K562 (cell line): ENCODE results near the gene C4orf46. TPM values are rescaled to one million over a fixed set of nuclear protein-coding genes. Genes with fewer than 3 reads are reported as not detected.

Experiments
- ATAC-seq: fragments of 200-7000 bp; cut with Tn5 transposase; 3 replicates; pipeline ENCODE4 v1.9.1; 2020; ENCODE audit warnings: moderate library complexity
- BruUV-seq: library from RNA; stranded (reverse); fragments of 400-500 nt; replicated peaks from 2 replicates; lab custom pipeline; 2021; lab: Mats Ljungman, UMichigan
- CTCF ChIA-PET: fragments of 300-600 bp; formaldehyde crosslinking; extraction: SDS; loops from one replicate; lab custom pipeline; 2021; ENCODE audit warnings: low intra/inter-chr PET ratio; lab: Yijun Ruan, JAX
- POLR2A ChIA-PET: fragments of 300-600, 350-650 bp; sonication (Branson Sonifier 250); formaldehyde crosslinking; extraction: SDS; loops from one replicate; lab custom pipeline; 2021; ENCODE audit warnings: antibody characterized with exemption, inconsistent platforms; lab: Yijun Ruan, JAX
- DNase-seq, 4 experiments: peaks; one replicate each; pipeline versions ENCODE4 v3.0.0 to v3.0.0-alpha.2; 2011 to 2018; ENCODE audit warnings: low spot score in 3 of 4, mixed read lengths in 3 of 4; ENCODE audit errors: extremely low read depth in 1 of 4
- FAIRE-seq: peaks from 2 replicates; lab custom pipeline; 2011; peaks lifted over from hg19 to GRCh38; lab: Jason Lieb, UNC
- H2AFZ ChIP-seq: 2 replicates; pipeline ENCODE4 v1.6.0; 2011; ENCODE audit warnings: low read depth, low read length, control low read depth, inconsistent platforms
- H3K27ac ChIP-seq: fragments of 200-600 bp; 3 replicates; pipeline ENCODE4 v1.8.0; 2011; ENCODE audit warnings: low read depth, mild to moderate bottlenecking, control low read depth, inconsistent platforms, low read length, moderate library complexity, mixed read lengths; ENCODE audit errors: extremely low read depth
- H3K27me3 ChIP-seq, 2 experiments: fragments of 300-600 bp in 1 of 2; 2 replicates in 1 of 2; 3 replicates in 1 of 2; pipeline versions ENCODE4 v1.6.0 to v1.8.0; 2011; ENCODE audit warnings: inconsistent platforms in 2 of 2, low read length in 2 of 2, mild to moderate bottlenecking in 1 of 2, mixed read lengths in 1 of 2, moderate library complexity in 1 of 2; ENCODE audit not compliant: control insufficient read depth in 2 of 2, insufficient read depth in 2 of 2
- H3K36me3 ChIP-seq: fragments of 300-600 bp; 3 replicates; pipeline ENCODE4 v1.8.0; 2011; ENCODE audit warnings: mild to moderate bottlenecking, low read length, inconsistent platforms; ENCODE audit not compliant: control insufficient read depth, insufficient read depth
- H3K4me1 ChIP-seq, 2 experiments: fragments of 200-600 bp in 1 of 2; replicated peaks in 1 of 2; 2 replicates in 1 of 2; 3 replicates in 1 of 2; pipeline versions ENCODE4 v1.5.1 to v1.8.0; 2011; ENCODE audit warnings: inconsistent platforms in 2 of 2, low read length in 2 of 2, mild to moderate bottlenecking in 1 of 2, mixed read lengths in 1 of 2, moderate library complexity in 1 of 2; ENCODE audit not compliant: control insufficient read depth in 2 of 2, insufficient read depth in 2 of 2
- H3K4me2 ChIP-seq: 2 replicates; pipeline ENCODE4 v1.6.1; 2011; ENCODE audit warnings: low read length, control low read depth, inconsistent platforms, mixed read lengths; ENCODE audit not compliant: insufficient read depth
- H3K4me3 ChIP-seq: fragments of 200-600 bp; sonication (generic), shearing (Covaris generic); 2 replicates; pipeline ENCODE4 v1.5.1; 2016; ENCODE audit warnings: control low read depth, inconsistent platforms
- H3K79me2 ChIP-seq: fragments of 200-600 bp; 3 replicates; pipeline ENCODE4 v1.8.0; 2011; ENCODE audit warnings: low read length, inconsistent platforms; ENCODE audit not compliant: control insufficient read depth, insufficient read depth
- H3K9ac ChIP-seq, 2 experiments: 2 replicates each; pipeline versions ENCODE4 v1.6.0 to v1.6.1; 2011; ENCODE audit warnings: low read depth in 2 of 2, low read length in 2 of 2, control low read depth in 1 of 2, inconsistent platforms in 1 of 2, mild to moderate bottlenecking in 1 of 2, mixed read lengths in 1 of 2; ENCODE audit not compliant: insufficient read depth in 1 of 2
- H3K9me1 ChIP-seq: one replicate; pipeline ENCODE4 v1.6.0; 2011; ENCODE audit warnings: inconsistent platforms, mild to moderate bottlenecking, low read length, moderate library complexity; ENCODE audit not compliant: control insufficient read depth, insufficient read depth
- H3K9me3 ChIP-seq: replicated peaks from 2 replicates; pipeline ENCODE4 v1.5.1; 2011; ENCODE audit warnings: low read depth, low read length, inconsistent platforms; ENCODE audit not compliant: control insufficient read depth, insufficient read depth
- H4K20me1 ChIP-seq: replicated peaks from 2 replicates; pipeline ENCODE4 v1.6.1; 2011; ENCODE audit warnings: low read length, inconsistent platforms, mixed read lengths; ENCODE audit not compliant: control insufficient read depth, insufficient read depth
- KLF16 ChIP-seq: IDR thresholded peaks from 2 replicates; pipeline ENCODE4 v1.6.1; 2016; ENCODE audit warnings: antibody characterized with exemption
- SMARCC2 ChIP-seq: fragments of 450-650 bp; IDR thresholded peaks from 2 replicates; pipeline ENCODE4 v1.6.1; 2017; ENCODE audit warnings: antibody characterized with exemption, moderate library complexity, mild to moderate bottlenecking, low read depth
- WHSC1 ChIP-seq: IDR thresholded peaks from one replicate; pipeline ENCODE4 v1.6.1; 2012; ENCODE audit warnings: low read length, control low read depth, inconsistent platforms
- WGBS: fragments of 100-300 bp; shearing (Covaris generic); methylation state at CpG from one replicate; pipeline ENCODE4 v1.1.6; 2016; ENCODE audit warnings: low coverage, mixed read lengths; ENCODE audit not compliant: insufficient coverage; ENCODE audit errors: missing lambda C conversion rate; 5-methylcytosine and 5-hydroxymethylcytosine counted together
- in situ Hi-C: fragments of 300-500 bp; cut with MboI; formaldehyde crosslinking; loops from 4 replicates; pipeline ENCODE4 v1.15.0; 2018; ENCODE audit warnings: inconsistent platforms, mixed read lengths
- intact Hi-C: fragments of 100-400 bp; cut with micrococcal nuclease; formaldehyde crosslinking; loops from 2 replicates; pipeline ENCODE4 v1.14.2; 2022
- polyA plus RNA-seq, 8 experiments: library from polyadenylated mRNA; depleted of rRNA in 4 of 8; stranded (reverse) in 5 of 8; unstranded in 3 of 8; fragments of >200 nt; fragmentation: Nextera tagmentation in 2 of 8; fragmentation: Illumina TruSeq in 1 of 8; extraction: Ambion mirVana in 2 of 8; extraction: Trizol in 1 of 8; gene quantifications; 2 replicates each; pipeline versions ENCODE4 v1.2.1 to v1.2.3, GENCODE V29; 2011 to 2014; ENCODE audit warnings: inconsistent platforms in 1 of 8, missing spikeins in 1 of 8
- total RNA-seq, 7 experiments: library from RNA; depleted of rRNA in 6 of 7; stranded (reverse); fragments of >200 nt in 6 of 7; fragmentation: Illumina TruSeq in 2 of 7; extraction: Trizol in 2 of 7; gene quantifications; 2 replicates each; pipeline versions ENCODE4 v1.2.1 to v1.2.3, GENCODE V29; 2011 to 2021; ENCODE audit warnings: low replicate concordance in 1 of 7
- TF ChIP-seq, protein P1 (sequence below): fragments of 450-650 bp; IDR thresholded peaks from 2 replicates; pipeline ENCODE4 v1.6.1; 2017; ENCODE audit warnings: antibody characterized with exemption, mild to moderate bottlenecking

Gene C4orf46
- total and polyA plus RNA-seq, 9 of the 15 experiments (the other 6 are each of a cell fraction or from before 2014, with no cell fraction given), result 9.7 to 24.4 (median 17.0) TPM

DNA sequence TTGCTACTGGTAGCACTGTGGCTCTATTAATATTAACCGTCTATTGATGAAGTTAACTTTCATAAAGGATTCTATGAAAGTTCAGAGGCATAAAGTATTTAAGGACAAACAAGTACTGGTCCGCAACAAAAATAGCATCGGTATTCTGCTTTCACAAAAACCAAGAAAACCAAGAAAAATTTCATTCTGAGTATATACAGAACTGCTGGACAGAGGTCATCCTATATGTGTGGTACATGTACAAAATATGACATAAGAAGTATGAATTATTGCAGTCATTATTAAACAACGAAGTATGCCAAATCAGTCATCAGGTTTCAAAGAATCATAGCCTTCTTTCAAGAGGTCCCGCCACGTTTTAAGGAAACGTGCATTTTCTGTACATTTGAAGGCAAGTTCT, 2.4 kb downstream of the C4orf46 start:
- intact Hi-C loops (no loop called here), in situ Hi-C loops (no loop called here)
- H3K27ac ChIP-seq, result no peak overlapping the region
- H3K4me2 ChIP-seq, result no peak overlapping the region
- H3K79me2 ChIP-seq, result peaks cover 38% of the 10 kb centered on the region
- WGBS, result 78% methylated on average over 7 of the region's 7 CpGs
- no peak for TF ChIP-seq SMARCC2
- TF ChIP-seq, protein P1, sequence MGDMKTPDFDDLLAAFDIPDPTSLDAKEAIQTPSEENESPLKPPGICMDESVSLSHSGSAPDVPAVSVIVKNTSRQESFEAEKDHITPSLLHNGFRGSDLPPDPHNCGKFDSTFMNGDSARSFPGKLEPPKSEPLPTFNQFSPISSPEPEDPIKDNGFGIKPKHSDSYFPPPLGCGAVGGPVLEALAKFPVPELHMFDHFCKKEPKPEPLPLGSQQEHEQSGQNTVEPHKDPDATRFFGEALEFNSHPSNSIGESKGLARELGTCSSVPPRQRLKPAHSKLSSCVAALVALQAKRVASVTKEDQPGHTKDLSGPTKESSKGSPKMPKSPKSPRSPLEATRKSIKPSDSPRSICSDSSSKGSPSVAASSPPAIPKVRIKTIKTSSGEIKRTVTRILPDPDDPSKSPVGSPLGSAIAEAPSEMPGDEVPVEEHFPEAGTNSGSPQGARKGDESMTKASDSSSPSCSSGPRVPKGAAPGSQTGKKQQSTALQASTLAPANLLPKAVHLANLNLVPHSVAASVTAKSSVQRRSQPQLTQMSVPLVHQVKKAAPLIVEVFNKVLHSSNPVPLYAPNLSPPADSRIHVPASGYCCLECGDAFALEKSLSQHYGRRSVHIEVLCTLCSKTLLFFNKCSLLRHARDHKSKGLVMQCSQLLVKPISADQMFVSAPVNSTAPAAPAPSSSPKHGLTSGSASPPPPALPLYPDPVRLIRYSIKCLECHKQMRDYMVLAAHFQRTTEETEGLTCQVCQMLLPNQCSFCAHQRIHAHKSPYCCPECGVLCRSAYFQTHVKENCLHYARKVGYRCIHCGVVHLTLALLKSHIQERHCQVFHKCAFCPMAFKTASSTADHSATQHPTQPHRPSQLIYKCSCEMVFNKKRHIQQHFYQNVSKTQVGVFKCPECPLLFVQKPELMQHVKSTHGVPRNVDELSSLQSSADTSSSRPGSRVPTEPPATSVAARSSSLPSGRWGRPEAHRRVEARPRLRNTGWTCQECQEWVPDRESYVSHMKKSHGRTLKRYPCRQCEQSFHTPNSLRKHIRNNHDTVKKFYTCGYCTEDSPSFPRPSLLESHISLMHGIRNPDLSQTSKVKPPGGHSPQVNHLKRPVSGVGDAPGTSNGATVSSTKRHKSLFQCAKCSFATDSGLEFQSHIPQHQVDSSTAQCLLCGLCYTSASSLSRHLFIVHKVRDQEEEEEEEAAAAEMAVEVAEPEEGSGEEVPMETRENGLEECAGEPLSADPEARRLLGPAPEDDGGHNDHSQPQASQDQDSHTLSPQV, result no peak
- no peak for TF ChIP-seq KLF16
- no peak for TF ChIP-seq WHSC1
- no peaks in the 10 kb centered on the region for H3K27me3 ChIP-seq
- POLR2A ChIA-PET, result interaction anchor here (1.3 kb wide), 1 partner anchor 14 kb away, joined by 3 read pairs; no protein-coding TSS in a partner anchor
- DNase-seq (no peak), ATAC-seq (no peak), FAIRE-seq (no peak)
- no peaks in the 10 kb centered on the region; the same call in 1 of the 2 replicates for H3K9me3 ChIP-seq
- no peak overlapping the region for H3K4me3 ChIP-seq
- no peaks in the 10 kb centered on the region for H4K20me1 ChIP-seq
- H2AFZ ChIP-seq, result no peak overlapping the region
- no TSS peak for BruUV-seq
- CTCF ChIA-PET, result no interaction called here
- peaks cover 12% of the 10 kb centered on the region; the same call in 2 of the 3 replicates for H3K36me3 ChIP-seq
- H3K4me1 ChIP-seq, result peaks cover 15 to 16% of the 10 kb centered on the region in 2 experiments; a peak in 4 of 5 replicates
- H3K9me1 ChIP-seq, result no peaks in the 10 kb centered on the region
- H3K9ac ChIP-seq, result no peak overlapping the region
